KBM-7 (cell line): ENCODE measurements around the gene BCR.

Experiments used
- DNase-seq: peaks from one replicate; pipeline ENCODE4 v3.0.0-alpha.2; 2015
- in situ Hi-C: fragments of 300-500 bp; cut with MboI; formaldehyde crosslinking; loops from 2 replicates; pipeline ENCODE4 v1.14.3; 2020; ENCODE audit warnings: low sequenced_read_pairs, low pct_unique_long_range_greater_than_20kb, mixed read lengths

The BCR gene

DNA sequence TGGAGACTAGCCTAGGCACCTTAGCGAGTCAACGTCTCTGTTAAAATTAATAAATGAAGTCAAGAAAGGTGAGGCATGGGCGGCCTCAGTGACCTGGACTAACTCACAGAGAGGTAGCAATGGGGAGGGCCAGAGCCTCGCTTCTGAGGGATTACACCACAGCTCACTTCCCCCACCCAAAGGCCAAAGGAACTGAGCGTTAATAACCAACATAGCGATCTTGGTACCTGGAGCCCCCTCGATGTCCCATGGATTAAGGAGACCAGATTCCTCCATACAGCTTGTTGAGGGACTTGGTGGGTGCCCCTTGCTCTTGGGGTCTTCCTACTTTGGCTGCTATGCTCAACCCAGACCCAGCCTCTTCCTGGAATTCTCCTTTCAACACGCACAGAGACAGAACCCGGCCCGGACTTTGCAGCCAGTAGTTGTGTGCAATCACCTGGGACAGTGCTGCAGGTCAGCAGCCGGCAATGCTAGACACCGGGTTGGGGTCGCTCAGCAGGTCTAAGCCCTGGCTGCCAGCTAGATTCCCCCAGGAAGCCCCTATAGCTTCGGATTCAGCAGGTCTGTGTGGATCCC is 70.6 kb downstream of the BCR start:
- DNase-seq, result no peak
- in situ Hi-C loops, result loop anchor here (25.0 kb wide), 1 partner anchor 289 kb away; no protein-coding TSS in a partner anchor

DNA sequence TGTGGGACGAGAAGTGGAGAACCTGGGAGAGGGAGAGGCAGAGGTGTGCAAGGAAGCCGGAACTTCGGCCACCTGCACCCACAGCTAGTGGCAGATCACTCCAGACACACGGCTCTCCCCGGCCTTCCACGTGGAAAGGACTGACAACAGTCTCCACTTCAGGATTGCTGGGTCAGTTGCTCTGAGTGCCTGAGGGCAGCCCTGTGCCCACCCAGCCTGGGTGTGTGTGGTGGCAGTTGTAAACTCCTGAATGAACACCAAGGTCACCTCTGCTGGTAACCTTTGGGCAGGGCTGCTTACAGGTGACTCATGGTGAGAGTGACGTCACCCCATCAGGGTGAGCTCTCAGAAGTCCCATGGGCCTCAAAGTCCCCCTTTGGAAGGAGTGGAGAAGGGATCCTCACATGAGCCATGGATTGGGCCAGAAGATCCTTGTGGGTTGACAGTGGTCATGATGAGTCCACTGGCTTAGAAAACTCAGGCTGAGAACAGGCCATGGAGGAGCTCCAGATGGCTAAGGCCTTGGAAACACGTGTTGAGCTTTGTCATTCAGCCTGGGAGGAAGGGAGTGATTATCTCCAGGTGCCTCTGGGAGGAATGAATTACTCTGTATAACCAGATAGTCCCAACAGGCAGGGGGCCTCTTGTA is 71.3 kb downstream of the BCR start:
- no peak for DNase-seq
- in situ Hi-C loops, result loop anchor here (25.0 kb wide), 1 partner anchor 289 kb away; no protein-coding TSS in a partner anchor

DNA sequence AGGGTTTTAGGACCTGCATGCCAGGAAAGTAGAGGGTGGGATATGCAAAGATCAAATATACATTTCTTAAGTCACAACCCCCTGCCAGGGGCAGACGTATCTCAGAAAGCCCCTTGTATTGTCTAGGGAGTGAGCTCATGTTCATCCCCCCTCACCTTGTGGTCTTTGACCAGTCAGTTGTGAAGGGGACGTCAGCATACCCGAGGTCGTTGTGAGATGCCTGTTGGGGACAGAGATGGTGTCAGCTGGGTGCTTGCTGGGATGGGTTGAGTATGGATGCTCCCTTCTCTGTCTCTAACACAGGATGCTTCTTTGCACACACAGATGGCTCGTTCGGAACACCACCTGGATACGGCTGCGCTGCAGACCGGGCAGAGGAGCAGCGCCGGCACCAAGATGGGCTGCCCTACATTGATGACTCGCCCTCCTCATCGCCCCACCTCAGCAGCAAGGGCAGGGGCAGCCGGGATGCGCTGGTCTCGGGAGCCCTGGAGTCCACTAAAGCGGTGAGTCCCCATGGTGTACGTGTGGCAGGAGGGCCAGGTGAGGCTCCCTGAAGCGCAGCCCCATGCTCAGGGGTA is 73.3 kb downstream of the BCR start:
- in situ Hi-C loops, result loop anchor here (25.0 kb wide), 1 partner anchor 291 kb away; no protein-coding TSS in a partner anchor
- DNase-seq, result no peak

DNA sequence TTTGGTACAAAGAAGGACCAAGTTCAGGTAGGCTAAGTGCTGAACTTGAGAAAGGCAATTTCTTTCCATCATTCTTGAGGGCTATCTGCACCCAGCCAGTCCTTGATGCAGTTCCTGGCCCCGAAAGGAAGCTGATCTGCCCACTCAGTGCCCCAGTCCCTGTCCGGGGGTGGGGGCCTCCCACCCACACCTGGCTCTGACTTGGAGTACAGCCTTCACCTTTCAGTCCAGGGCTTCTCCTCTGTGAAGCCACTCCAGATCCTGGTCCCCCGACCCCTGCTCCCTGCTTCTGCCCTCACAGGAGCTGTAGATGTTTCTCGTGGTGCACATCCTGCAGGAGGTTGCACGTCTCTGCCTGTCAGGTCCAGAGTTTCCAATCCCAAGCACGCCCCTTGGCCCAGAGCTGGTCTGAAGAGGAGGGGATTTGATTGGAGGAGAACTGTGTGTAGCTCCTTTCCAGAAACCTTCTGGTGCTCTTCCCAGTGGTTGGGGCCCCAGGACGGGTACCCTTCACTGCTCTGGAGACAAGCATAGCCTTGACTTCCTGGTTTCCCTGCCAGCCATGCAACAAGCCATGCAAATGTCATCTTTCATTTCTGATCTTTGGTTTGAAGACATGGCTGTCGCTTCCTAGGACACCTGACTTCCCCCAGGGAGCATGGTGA is 75.3 kb downstream of the BCR start:
- in situ Hi-C loops, result loop anchor here (25.0 kb wide), 1 partner anchor 293 kb away; no protein-coding TSS in a partner anchor
- DNase-seq, result no peak

DNA sequence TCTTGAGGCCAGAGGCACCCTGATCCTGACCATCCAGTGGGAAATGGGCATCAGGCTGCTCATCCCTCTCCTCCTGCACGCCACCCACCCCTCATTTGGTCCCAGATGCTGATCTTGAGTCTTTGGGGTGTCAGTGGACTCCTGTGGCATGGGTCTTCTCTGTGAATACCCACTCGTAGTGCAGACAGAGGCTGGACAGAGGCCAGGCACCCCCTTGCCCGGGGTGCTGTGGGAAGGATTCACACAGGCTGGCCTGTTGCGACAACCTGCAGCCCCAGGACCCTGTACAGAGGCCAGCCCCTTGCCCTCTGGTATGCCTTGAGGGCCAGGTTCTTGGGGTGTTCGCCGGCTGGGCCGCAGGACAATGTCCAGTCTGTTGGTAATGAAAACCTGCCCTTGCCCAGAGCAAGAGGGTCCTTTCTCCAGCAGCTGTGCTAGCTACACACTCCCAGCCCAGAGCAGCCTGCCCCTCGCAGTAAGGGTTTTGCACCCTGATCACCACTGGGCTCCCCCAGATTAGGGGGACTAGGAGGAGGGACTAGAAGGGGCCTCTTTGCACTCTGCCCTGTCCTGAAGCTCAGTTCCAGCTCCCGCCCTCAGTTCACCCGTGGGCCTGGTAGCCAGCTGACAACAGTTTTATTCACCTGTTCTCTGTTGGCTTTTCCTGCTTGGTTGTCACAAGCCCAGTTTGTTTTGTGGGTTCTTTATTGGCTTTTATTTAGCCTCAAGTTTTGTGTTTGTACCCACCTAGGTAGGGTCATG is 76.0 kb downstream of the BCR start:
- no peak for DNase-seq
- in situ Hi-C loops, result loop anchor here (25.0 kb wide), 1 partner anchor 294 kb away; no protein-coding TSS in a partner anchor

DNA sequence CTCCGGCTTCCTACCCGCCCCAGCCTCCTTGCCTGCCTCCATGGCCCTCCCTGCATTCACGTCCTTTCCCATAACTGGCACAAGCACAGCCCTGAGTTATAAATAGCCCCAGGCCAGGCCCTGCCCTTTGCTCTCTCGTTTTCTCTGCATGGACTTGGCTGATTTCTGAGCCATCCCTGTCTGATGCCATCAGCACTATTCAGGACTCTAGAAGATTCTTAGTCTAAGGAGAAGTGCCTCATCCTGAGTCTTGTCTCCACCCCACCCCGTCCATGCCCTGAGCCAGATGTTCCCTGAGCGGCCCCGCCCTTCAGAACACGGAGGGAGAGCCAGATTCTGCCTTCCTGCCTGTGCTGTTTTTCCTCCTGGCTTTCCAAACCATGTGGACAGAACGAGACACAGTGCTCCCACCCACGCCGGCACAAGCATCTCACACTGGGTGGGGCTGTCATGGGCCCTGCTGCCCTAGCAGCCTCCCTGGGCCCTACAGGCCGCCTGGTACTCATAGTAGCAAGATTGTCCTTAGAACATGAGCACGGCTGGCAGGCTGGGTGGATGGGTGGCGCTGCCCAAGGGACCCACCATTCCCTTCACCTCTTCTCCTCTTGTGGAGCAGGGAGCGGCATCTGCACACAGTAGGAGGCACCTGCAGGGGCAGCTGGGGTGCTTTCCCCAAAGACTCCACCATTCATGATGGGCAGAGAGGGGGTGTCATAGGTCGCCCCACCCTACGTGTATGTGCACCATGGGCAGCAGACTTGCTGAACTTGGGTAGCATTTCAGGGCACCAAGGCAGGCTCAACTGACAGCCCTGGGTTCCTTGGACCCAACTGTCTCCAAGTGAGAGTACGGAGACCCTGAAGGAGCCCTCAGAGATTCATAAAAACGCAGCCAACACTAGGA is 76.9 kb downstream of the BCR start:
- in situ Hi-C loops, result loop anchor here (25.0 kb wide), 1 partner anchor 295 kb away; no protein-coding TSS in a partner anchor
- DNase-seq, result no peak

DNA sequence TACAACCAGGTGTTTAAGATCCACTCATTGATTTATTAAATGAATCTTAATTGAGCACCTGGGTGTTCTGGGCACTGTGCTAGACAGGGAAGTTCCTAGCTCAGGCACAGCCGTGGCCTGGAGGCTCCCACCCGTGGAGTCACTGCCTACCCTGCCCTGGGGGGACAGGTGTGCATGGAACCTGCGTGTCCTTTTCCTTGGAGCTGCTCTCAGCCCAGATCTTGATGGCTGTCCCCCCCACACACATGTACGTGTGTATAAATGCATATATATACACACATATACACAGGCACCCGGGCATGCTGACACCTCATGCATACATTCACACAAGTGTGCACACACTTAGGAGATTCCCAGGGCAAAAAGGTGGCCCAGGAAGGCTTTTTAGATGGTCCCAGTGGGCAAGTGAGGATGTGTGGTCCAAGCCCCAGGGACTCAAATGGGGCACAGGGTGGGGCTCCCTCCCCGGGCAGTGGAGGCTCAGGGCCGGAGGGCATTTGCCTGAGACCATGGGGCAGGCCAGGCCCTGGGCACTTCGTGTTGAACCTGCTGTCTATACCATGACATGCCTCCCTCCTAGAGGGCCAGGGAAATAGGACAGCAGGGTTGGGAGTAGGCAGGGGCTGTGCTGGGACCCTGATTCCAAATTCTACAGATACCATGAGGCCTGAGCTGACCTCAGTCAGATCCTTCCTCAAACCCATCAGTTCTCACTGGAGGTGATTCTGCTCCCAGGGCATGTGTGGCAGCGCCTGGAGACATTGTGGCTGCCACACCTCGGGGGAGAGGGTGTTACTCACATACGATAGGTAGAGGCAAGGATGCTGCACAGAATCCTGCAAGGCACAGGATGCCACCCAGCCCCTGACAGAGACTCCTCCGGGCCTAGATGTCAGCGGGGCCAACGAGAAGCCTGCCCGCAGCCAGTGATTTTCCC is 77.8 kb downstream of the BCR start:
- in situ Hi-C loops, result loop anchor here (25.0 kb wide), 1 partner anchor 296 kb away; no protein-coding TSS in a partner anchor

DNA sequence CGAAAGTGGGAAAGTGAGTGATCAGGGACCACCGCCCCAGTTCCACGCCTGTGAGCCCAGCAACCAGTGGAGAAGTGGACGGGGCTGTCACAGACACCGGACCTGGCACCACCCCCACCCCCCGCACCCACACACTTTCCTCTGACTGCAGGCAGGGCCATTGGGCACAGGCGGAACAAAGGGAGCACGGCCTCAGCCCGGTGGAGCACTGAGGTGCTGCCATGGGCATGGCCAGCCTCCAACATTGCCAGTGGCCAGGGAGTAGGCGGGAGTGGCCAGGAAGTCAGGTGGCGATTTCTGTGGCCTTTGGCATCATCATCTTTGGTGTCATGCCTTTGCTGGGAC is 78.5 kb downstream of the BCR start:
- in situ Hi-C loops, result loop anchor here (25.0 kb wide), 1 partner anchor 296 kb away; no protein-coding TSS in a partner anchor
- no peak for DNase-seq

More for the DNA sequence above, 77.8 kb downstream of the BCR start:
- DNase-seq, result no peak

DNA sequence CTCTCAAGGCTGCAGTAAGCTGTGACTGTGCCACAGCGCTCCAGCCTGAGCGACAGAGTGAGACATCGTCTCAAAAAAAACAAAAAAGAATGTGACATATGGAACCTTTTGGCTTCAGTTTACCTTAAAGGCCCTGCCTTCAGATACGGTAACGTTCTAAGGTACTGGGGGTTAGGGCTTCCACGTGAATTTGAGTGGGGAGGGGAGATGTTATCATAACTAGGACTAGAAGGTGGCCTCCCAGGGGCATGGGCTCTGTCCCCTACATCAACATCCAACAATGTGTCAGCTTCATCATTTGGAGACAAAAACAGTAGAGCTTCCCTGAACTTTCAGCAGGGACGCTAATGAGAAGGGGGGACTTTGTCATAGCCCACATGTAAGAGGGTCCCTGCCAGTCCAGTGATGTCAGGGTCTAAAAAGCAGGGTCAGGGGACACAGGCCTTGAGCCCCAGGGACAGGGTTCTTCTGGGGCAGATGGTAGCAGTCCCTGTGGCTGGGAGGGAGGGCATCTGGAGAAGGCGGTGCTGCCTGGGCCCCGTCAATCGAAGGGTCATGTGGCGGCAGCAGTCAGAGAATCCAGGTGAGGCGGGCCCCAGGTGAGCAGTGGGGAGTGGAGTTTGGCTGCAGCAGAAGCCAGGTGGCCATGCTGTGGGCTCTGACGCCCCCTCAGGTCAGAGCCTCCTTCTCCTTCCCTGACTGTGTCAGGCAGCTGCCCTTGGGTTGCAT is 79.8 kb downstream of the BCR start:
- no peak for DNase-seq
- in situ Hi-C loops, result loop anchor here (25.0 kb wide), 1 partner anchor 298 kb away; no protein-coding TSS in a partner anchor

DNA sequence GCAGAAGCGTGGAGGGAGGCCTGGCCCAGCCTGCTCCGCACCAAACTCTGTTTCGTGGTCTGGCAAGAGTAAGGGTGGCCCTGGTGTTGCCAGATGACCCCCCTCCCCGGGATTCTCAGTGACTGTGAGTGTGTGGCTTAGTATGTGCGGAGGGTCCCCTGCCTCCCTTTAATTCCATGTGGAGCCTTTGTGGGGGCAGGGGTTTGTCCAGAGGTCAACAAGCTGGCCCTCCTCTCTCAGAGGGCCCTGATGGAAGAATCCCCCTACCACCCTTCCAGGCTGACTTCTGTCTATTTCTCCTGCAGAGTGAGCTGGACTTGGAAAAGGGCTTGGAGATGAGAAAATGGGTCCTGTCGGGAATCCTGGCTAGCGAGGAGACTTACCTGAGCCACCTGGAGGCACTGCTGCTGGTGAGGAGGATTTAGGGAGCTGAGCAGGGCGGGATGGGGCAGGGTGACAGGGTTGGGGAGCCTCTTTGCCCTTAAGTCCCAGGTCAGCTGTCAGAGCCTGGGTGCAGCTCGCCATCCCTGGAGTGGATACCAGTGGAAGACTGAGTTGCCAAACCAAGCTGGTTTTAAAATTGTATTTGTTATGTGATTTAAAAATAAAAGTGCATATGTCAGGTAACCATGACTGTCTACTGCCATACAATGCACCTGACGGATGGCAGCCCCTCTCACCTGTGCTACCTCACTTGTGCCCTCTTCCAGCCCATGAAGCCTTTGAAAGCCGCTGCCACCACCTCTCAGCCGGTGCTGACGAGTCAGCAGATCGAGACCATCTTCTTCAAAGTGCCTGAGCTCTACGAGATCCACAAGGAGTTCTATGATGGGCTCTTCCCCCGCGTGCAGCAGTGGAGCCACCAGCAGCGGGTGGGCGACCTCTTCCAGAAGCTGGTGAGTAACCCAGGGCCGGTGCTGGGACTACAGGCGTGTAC is 80.6 kb downstream of the BCR start:
- in situ Hi-C loops, result loop anchor here (25.0 kb wide), 1 partner anchor 299 kb away; no protein-coding TSS in a partner anchor
- no peak for DNase-seq

DNA sequence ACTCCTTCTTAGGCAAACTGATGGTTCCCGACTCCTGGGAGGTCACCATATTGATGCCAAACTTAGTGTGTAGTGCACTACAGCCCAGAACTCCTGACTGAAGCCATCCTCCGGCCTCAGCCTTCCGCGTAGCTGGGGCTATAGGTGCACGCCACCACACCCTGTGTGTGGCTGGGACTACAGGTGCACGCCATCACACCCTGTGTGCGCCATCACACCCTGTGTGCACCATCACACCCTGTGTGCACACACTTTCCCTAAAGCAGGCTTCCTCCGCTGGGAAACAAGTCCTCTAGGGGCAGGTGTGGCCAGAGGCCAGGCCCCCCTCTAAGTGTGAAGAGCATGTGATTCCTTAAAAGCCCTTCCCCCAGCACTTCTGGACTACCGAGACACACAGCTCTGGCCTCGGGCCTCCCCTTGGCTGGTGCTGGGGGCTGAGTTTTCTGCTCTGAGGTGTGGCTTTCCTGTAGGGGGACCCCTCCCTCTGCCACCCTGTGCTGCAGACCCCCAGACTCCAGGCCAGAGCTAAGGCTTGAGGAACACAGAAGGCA is 81.7 kb downstream of the BCR start:
- in situ Hi-C loops, result loop anchor here (25.0 kb wide), 1 partner anchor 300 kb away; no protein-coding TSS in a partner anchor
- no peak for DNase-seq

DNA sequence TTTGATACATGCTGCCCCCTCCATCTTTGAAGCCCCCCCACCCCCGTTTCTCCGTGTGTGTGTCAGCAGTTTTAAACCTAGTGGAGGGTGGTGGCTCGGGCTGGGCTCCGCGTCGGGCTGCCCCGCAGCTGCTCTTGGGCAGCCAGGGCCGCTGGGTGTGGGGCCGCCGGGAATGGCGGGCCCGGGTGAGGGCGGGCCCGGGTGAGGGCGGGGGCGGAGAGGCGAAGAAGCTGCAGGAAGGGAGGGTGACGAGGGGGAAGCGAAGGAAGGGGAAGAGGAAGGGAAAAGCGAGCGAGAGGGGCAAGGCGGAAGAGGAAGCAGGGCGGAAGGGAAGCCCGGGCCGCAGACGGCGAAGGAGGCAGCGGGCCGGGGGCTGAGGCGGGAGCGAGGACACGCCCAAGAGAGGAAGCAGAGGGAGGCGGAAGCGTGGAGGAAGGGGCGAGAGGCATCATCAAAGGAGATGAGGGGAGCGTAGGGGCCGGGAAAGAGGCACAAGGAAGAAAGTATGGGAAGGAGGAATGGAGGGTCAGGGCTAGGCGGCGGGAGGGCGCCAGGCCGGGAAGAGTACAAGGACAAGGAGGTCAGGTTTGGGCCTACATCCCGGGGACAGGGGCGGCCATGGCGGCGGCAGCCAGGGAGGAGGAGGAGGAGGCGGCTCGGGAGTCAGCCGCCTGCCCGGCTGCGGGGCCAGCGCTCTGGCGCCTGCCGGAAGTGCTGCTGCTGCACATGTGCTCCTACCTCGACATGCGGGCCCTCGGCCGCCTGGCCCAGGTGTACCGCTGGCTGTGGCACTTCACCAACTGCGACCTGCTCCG is 82.4 kb downstream of the BCR start:
- in situ Hi-C loops, result loop anchor here (25.0 kb wide), 1 partner anchor 300 kb away; no protein-coding TSS in a partner anchor

DNA sequence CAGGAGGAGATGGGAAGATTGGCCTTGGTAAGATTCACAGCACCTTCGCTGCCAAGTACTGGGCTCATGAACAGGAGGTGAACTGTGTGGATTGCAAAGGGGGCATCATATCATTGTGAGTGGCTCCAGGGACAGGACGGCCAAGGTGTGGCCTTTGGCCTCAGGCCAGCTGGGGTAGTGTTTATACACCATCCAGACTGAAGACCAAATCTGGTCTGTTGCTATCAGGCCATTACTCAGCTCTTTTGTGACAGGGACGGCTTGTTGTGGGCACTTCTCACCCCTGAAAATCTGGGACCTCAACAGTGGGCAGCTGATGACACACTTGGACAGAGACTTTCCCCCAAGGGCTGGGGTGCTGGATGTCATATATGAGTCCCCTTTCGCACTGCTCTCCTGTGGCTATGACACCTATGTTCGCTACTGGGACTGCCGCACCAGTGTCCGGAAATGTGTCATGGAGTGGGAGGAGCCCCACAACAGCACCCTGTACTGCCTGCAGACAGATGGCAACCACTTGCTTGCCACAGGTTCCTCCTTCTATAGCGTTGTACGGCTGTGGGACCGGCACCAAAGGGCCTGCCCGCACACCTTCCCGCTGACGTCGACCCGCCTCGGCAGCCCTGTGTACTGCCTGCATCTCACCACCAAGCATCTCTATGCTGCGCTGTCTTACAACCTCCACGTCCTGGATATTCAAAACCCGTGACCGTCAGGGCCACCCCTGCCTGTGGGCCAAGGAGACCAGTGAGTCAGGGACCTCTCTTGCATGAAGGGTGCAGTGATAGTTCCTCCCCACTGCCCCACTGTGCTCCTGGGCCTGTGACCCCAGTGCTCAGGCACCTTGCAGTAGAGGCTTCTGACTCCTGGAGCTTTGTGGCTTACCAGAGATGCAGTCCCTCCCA is 83.6 kb downstream of the BCR start:
- in situ Hi-C loops, result loop anchor here (25.0 kb wide), 1 partner anchor 302 kb away; no protein-coding TSS in a partner anchor

More for the DNA sequence above, 82.4 kb downstream of the BCR start:
- no peak for DNase-seq

More for the DNA sequence above, 83.6 kb downstream of the BCR start:
- DNase-seq, result no peak
